HG03103 (cell line): ENCODE data around the gene MKLN1.
"Not testable (repeated sequence)": the region's sequence is repeated elsewhere in the genome, so short reads cannot be mapped to it uniquely, and the experiment has no call there.

Source experiments
- ATAC-seq: cut with Tn5 transposase; IDR thresholded peaks from one replicate; pipeline ENCODE4 v1.9.1; 2021; ENCODE audit warnings: low read depth; ENCODE audit not compliant: unreplicated experiment

Gene MKLN1

GRCh38 chr7:131511774-131512535 is 184.3 kb downstream of the MKLN1 start:
- no peak for ATAC-seq

GRCh38 chr7:131513245-131514061 is 185.8 kb downstream of the MKLN1 start:
- peak; percentile 92 for ATAC-seq

- not testable (repeated sequence) for ATAC-seq
These were observed 187.8 kb downstream of the MKLN1 start for GRCh38 chr7:131515471-131515870.

- no peak for ATAC-seq
These were observed 189.7 kb downstream of the MKLN1 start for GRCh38 chr7:131517218-131517923.

GRCh38 chr7:131518626-131519025 is 190.9 kb downstream of the MKLN1 start:
- ATAC-seq: no peak

GRCh38 chr7:131521651-131522163 is 194.0 kb downstream of the MKLN1 start:
- no peak for ATAC-seq

- no peak for ATAC-seq
These were observed 194.8 kb downstream of the MKLN1 start for GRCh38 chr7:131522325-131522930.

GRCh38 chr7:131524115-131524514 is 196.4 kb downstream of the MKLN1 start:
- ATAC-seq: no peak

GRCh38 chr7:131524703-131525102 is 197.0 kb downstream of the MKLN1 start:
- no peak for ATAC-seq

- ATAC-seq: no peak
These were observed 198.1 kb downstream of the MKLN1 start for GRCh38 chr7:131525820-131526219.

- no peak for ATAC-seq
These were observed 199.8 kb downstream of the MKLN1 start for GRCh38 chr7:131527456-131527855.

GRCh38 chr7:131529179-131529578 is 201.5 kb downstream of the MKLN1 start:
- ATAC-seq: no peak

- no peak for ATAC-seq
These were observed 201.9 kb downstream of the MKLN1 start for GRCh38 chr7:131529617-131530016.

- no peak for ATAC-seq
These were observed 202.5 kb downstream of the MKLN1 start for GRCh38 chr7:131530137-131530536.

GRCh38 chr7:131532570-131533091 is 205.0 kb downstream of the MKLN1 start:
- ATAC-seq: no peak

GRCh38 chr7:131533151-131533559 is 205.5 kb downstream of the MKLN1 start:
- no peak for ATAC-seq

- ATAC-seq: no peak
These were observed 206.2 kb downstream of the MKLN1 start for GRCh38 chr7:131533566-131534561.

GRCh38 chr7:131536361-131536849 is 208.7 kb downstream of the MKLN1 start:
- ATAC-seq: no peak

GRCh38 chr7:131537571-131537978 is 209.9 kb downstream of the MKLN1 start:
- no peak for ATAC-seq
